GM18499 (cell line): ENCODE measurements around the gene ADAT1.

Experiments
- ATAC-seq: cut with Tn5 transposase; IDR thresholded peaks from one replicate; pipeline ENCODE4 v1.9.1; 2021; ENCODE audit warnings: moderate number of reproducible peaks; ENCODE audit not compliant: insufficient read depth, unreplicated experiment

The ADAT1 gene

GRCh38 chr16:75578725-75579124 is 44.4 kb downstream of the ADAT1 start:
- no peak for ATAC-seq

- ATAC-seq, result no peak
Measured at GRCh38 chr16:75578212-75578611, 44.9 kb downstream of the ADAT1 start.

GRCh38 chr16:75576384-75576811 is 46.7 kb downstream of the ADAT1 start:
- peak; percentile 39 for ATAC-seq

- ATAC-seq, result no peak
Measured at GRCh38 chr16:75575958-75576357, 47.1 kb downstream of the ADAT1 start.

GRCh38 chr16:75573955-75574354 is 49.1 kb downstream of the ADAT1 start:
- ATAC-seq, result no peak

- no peak for ATAC-seq
Measured at GRCh38 chr16:75572864-75573542, 50.1 kb downstream of the ADAT1 start.

- no peak for ATAC-seq
Measured at GRCh38 chr16:75570396-75571065, 52.5 kb downstream of the ADAT1 start.

GRCh38 chr16:75567911-75568310 is 55.2 kb downstream of the ADAT1 start:
- ATAC-seq, result no peak

- no peak for ATAC-seq
Measured at GRCh38 chr16:75566758-75567255, 56.3 kb downstream of the ADAT1 start.

GRCh38 chr16:75566040-75566757 is 56.9 kb downstream of the ADAT1 start, which contains the start of gene GABARAPL2:
TSS of gene GABARAPL2 (plus strand) at chr16:75566379. CDS start at chr16:75566487, 108 bp downstream.
- ATAC-seq, result peak; percentile 33

GRCh38 chr16:75565640-75566039 is 57.4 kb downstream of the ADAT1 start:
- ATAC-seq, result no peak

GRCh38 chr16:75559564-75560372 is 63.3 kb downstream of the ADAT1 start:
- ATAC-seq, result no peak

GRCh38 chr16:75558846-75559401 is 64.2 kb downstream of the ADAT1 start:
- ATAC-seq, result no peak

GRCh38 chr16:75556431-75556950 is 66.6 kb downstream of the ADAT1 start:
- ATAC-seq, result no peak

GRCh38 chr16:75555707-75556430 is 67.2 kb downstream of the ADAT1 start, which contains the start of gene TMEM231:
TSS of gene TMEM231 (minus strand) at chr16:75556252. CDS start at chr16:75556209, 43 bp downstream.
- ATAC-seq, result peak; percentile 93

GRCh38 chr16:75555213-75555706 is 67.8 kb downstream of the ADAT1 start:
- no peak for ATAC-seq

- no peak for ATAC-seq
Measured at GRCh38 chr16:75552951-75553350, 70.1 kb downstream of the ADAT1 start.

- peak; percentile 50 for ATAC-seq
Measured at GRCh38 chr16:75550211-75550662, 72.8 kb downstream of the ADAT1 start.
